Raji (cell line): ENCODE data around the gene PAQR7.

Experiments
- POLR2A ChIP-seq: IDR thresholded peaks from 2 replicates; pipeline ENCODE4 v1.6.1; 2011; ENCODE audit warnings: low read depth, low read length, control low read depth; ENCODE audit not compliant: insufficient read depth

Gene PAQR7

DNA sequence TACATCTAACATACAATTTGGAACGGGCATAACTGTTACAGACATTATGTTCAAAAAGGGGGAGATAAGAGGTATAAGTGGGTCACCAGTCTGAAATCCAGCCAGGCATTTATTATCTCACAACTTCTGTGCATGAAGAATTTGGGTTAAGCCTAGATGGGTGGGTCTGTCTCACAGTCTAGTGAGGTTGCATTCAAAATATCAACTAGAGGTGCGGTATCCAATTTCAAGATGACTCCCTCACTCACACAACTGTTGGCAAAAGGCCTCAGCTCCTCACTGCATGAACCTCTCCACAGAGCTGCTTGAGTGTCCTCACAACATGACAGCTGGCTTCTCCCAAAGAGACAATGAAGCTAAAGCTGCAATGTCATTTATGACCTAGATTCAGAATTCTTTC lies 21.0 kb downstream of the PAQR7 start:
- no peak for TF ChIP-seq POLR2A

DNA sequence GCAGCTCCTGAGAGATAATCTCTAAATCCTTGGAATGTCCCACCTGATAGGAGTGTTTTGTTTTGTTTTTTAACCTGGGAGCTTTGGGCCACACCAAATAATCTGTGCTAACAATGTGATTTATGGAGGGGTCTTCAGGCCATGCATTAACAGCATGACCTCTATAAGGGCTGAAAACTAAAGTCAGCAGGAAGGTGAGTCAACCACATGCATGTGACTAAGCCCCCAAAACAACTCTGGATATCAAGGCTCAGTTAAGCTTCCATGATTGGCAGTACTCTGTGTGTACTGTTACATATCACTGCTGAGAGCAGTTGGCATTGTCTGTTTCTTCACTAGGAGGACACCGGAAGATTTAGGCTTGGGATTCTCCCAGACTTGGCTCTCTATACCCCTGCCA lies 27.0 kb downstream of the PAQR7 start:
- no peak for TF ChIP-seq POLR2A

DNA sequence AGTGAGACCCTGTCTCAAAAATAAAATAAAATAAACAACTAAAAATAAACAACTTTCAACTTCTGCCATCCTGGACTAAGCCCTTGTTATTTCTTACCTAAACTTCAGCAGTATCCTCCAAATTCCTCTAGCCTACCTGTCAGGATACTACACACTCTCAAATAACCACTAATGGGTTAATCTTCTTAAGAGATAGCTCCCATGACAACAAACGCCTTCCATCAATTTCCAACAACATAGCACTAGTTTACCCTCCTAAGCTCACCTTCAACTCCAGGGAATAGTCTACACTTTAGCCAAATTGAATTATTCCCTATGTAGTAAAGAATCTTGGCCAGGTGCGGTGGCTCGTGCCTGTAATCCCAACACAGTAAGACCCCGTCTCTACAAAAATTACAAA lies 27.6 kb downstream of the PAQR7 start:
- TF ChIP-seq POLR2A: no peak

DNA sequence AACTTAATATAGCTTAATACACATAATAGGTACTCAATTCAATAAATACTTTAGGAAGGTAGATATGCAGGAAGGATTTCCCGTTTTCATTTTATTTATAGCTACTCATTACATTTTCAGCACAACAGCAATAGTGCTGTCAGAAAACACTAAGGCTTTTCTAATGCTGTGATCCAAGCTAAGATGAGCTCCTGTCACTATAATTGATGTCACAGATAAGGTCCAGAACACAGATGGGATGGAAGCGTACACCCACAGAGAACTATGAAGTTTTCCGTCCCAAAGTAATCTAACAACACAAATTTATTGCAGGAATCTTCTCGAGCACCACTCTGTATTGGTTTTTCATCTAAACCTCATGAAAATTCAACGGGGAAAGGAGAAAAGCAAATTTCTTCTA lies 29.8 kb downstream of the PAQR7 start:
- no peak for TF ChIP-seq POLR2A

DNA sequence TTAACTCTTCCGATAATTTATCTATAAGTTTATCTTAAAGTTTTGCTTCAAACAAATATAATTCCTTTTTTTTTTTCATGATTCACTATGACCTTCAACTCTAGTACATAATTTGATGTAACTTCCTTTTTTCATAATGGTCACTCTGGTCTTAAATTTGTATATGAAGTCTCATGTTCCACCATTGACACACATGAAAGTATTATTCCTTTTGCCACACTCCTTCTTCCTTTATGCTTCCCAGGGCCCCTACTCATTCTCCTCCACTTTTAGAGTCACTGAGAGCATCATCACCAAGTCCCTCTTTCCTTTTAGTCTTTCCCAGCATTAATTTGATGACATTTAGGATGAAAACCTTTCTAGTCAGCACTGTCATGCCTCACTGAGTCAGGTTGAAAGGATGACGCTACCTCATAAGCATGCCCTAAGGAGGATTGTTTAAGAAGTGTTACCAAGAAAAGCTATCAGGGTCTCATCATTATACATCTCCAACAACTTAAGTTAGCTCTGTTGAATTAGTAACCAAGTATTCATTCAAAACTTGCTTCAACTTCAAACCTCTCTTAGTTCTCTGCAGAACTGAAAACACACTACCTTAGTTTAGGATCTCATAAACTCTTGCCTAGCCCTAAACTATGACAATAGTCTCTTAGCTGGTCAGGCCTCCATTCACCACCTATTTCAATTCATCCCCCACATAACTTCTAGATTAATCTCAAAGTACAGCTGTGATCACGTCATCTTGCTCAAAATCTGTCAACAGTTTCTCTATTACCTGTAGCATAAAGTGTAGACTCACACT lies 30.8 kb downstream of the PAQR7 start:
- TF ChIP-seq POLR2A: no peak

DNA sequence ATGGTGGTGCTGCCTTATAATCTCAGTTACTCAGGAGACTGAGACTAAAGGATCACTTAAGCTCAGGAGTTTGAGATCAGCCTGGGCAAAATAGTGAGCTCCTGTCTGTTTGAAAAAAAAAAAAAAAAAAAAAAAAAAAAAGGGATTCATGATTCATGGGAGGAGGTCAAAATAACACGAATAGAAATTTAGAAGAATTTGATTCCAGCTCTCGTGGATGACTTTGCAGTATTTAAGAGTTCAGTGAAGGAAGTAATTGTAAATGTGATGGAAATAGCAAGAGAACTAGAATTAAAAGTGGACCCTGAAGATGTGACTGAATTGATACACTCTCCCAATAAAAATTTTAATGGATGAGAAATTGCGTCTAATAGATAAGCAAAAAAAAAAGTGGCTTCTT lies 32.0 kb downstream of the PAQR7 start:
- TF ChIP-seq POLR2A: no peak

DNA sequence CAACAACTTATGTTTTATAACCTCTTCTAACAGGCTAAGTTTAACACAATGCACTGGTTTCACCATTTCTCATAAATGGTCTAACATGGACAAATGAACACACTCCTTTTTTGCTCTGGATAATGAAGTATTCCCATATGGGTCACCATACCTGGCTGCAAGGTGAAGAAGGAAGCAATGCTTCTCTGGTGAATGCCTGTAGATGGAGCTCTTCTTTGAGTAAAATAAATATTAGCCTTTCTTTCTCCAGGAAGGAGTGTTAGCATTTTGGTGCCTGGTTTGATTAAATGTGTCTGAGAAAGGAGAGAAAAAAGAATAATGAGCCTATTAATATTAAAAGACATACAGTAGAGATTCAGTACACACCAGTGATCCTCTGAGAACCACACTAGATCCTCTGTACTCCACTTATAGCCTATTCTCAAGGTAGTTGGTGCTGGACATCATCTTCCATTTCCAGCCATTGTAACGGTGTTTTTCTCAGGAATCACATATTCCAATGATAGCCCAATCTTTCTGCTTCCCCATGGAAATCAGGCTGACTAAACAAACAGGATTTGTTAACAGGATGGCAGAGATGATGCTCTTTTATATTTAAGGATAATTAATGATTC lies 38.1 kb downstream of the PAQR7 start:
- TF ChIP-seq POLR2A: no peak

DNA sequence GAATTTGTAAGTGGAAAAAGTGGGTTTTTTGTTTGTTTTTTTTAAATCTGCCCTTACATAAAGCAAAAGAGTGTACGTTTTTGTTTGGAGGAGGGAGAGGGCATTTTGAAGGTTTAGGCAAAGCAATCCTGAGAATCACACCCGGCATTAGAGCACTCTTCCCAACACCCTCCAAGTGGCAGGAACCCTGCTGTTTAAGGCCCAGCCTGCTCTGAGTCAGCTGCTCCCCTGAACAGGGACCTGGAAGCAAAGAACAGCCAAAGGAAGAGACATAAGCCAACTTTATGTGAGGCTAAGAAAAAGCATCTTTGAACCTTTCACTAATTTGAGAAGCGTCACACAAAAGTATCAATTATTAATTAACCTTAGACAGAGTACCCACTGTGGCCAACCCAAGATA lies 38.8 kb downstream of the PAQR7 start:
- TF ChIP-seq POLR2A: no peak

DNA sequence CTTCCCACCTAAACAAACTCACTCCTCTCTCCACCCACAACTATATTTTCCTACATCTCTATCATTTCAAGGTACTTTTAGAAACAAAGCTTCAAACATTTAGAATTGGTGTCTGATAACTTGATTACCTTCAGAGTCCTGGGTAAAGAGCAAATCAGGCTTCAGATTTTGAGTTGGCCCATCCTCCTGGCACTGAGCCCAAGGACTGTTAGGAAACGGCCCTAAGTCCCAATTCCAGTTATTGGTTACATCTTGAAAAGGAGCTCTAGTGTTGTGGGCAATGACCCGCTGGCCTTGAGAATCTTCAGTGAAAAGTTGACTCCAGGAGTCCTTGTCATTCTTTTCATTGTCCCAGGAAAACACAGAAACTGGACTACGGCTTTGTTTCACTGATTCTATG lies 40.6 kb downstream of the PAQR7 start:
- no peak for TF ChIP-seq POLR2A

DNA sequence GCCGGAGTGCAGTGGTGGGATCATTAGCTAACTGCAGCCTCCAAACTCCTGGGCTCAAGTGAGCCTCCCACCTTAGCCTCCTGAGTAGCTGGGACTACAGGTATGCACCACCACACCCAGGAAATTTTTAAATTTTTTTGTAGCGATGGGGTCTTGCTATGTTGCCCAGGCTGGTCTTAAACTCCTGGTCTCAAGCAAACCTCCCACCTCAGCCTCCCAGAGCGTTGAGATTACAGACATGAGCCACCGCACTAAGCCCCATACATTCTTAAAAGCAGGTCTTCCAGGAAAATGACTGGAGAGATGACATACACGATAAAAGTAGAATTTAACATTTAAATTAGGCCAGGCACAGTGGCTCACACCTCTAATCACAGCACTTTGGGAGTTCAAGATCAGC lies 42.4 kb downstream of the PAQR7 start:
- no peak for TF ChIP-seq POLR2A

DNA sequence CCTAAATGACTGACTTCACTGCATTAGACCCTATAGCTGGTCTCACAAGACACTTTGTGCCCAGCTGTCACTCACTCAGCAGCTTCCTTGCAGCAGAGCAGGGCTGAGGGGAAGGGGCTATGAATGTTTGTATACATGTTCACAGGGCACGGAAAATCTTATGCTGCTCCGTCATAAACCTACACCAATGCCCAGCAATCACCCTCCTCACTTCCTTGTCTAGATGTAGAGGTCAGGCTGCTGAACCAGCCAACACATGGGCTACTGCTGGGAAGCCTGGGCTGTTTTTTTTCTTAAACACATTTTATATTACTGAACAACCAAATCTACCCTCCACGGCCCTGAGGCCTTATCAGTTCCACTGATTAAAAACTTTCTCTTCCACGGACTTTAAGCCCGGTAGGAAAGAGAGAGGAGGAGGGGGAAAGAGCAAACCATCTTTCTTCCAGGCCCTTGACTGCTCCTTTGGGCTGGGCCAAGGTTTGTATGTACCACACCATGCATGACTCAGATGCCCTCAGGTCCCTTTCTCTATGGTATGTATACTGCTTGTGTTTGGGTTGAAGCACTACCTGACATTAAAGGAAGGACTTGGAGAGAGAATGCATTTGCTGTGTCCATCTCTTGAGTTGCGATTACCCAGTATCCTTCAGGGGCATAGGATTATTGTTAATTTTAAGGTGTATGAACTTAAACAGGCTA lies 43.0 kb downstream of the PAQR7 start:
- TF ChIP-seq POLR2A: no peak

DNA sequence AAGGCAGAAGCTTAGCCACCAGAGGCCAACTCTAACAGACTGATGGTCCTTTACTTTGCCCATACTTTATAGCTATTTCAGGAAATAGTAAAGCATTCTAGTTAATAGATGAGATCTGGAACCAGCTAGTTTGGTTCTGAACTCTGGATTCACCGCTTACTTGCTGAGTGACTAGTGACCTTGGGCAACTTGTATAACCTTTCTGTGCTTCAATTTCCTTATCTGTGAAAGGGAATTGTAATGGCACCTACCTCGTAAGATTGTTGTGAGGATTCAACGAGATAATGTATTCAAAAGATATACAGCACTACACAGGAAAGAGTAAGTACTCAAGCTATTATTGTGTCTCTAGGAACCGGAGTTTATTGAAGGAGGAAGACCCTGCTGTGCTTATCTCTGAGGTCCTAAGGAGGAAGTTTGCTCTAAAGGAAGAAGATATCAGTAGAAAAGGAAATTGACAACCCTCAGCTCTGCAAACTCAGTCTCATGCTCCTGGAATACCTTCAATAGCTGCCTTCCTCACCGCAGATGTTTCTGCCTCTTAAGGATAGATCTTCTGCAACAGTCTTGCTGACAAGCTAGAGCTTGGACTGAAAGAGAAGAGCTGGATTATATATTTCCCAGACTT lies 43.8 kb downstream of the PAQR7 start:
- no peak for TF ChIP-seq POLR2A

DNA sequence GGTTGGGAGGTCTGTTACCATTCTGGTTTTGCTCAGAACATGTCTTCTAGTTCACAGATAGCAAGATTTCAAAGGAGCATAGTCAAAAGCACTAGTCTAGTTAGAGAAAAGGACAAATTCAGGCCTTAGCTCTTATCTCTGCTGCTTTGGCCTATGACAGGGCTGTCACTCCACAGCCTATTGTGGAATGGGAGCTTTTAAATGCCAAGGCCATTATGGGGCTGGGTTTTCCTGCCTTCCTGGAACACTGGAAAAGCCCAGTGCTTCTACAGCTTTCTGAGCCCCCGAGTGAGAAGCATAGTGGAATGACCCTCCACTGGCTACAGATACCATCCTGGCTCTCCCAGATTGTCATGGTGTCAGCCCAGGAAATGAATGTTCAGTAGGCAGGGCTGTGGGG lies 46.5 kb downstream of the PAQR7 start:
- TF ChIP-seq POLR2A: no peak

DNA sequence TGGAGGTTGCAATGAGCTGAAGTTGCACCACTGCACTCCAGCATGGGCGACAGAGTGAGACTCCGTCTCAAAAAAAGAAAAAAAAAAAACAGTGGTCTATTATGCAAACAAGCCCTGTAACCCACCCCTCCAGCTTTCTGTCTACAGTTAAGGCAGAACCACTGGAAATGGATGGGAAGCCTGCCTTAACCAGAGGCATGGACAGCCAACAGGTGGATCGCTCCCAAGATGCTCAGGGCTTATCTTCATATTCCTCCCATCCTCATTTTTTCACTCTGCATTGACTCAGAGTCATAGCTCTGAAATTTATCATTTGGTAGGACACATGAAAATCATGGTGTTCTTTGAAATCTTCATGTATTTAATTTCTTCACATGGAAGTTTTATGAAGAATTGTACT lies 47.0 kb downstream of the PAQR7 start:
- TF ChIP-seq POLR2A: no peak

DNA sequence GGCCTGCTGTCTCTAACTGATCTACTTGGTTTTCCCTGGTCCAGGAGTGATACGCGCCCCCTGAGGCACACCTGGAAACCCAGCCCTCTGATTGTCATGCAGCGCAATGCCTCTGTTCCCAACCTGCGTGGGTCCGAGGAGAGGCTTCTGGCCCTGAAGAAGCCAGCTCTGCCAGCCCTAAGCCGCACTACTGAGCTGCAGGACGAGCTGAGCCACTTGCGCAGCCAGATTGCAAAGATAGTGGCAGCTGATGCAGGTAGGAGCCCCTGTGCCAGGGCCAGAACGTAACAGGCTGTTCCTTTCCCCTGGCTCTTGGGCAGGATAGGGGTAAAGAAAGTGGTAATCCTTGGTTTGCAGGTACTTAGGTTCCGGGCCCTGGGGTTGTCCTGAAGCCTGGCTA lies 48.9 kb downstream of the PAQR7 start:
- TF ChIP-seq POLR2A: no peak

DNA sequence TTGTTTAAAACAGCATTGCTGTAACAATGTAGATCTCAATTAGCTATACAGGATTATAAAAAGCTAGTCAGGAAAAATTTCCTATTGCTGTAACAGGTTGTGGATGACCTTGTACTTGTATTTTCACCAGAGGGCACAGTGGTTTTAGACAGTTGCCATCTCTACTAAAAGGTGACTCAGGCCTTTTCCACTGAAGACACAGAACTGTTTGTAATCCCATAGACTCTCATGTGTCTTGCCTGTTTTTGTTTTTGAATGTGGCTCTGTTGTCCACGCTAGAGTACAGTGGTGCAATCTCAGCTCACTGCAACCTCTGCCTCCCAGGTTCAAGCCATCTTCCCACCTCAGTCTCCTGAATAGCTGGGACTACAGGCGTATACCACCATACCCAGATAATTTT lies 49.9 kb downstream of the PAQR7 start:
- TF ChIP-seq POLR2A: no peak
